Endothelial cell of umbilical vein (primary cell): ENCODE data around the gene USP11.

Experiments
- EZH2 ChIP-seq: IDR thresholded peaks from 2 replicates; pipeline ENCODE4 v1.6.1; 2012; ENCODE audit warnings: borderline replicate concordance, low read depth, mild to moderate bottlenecking, moderate library complexity, low read length, inconsistent platforms; ENCODE audit not compliant: severe bottlenecking
- TF ChIP-seq, protein P1 (sequence below), 2 donors: IDR thresholded peaks; 1 replicate in 1 of 2; 2 replicates in 1 of 2; pipeline ENCODE4 v1.5.1; 2011; ENCODE audit warnings: low read length in 2 of 2, mild to moderate bottlenecking in 2 of 2, moderate library complexity in 2 of 2, control low read depth in 1 of 2, inconsistent platforms in 1 of 2, low read depth in 1 of 2; ENCODE audit not compliant: insufficient read depth in 1 of 2; ENCODE audit errors: extremely low read depth in 1 of 2

DNA sequence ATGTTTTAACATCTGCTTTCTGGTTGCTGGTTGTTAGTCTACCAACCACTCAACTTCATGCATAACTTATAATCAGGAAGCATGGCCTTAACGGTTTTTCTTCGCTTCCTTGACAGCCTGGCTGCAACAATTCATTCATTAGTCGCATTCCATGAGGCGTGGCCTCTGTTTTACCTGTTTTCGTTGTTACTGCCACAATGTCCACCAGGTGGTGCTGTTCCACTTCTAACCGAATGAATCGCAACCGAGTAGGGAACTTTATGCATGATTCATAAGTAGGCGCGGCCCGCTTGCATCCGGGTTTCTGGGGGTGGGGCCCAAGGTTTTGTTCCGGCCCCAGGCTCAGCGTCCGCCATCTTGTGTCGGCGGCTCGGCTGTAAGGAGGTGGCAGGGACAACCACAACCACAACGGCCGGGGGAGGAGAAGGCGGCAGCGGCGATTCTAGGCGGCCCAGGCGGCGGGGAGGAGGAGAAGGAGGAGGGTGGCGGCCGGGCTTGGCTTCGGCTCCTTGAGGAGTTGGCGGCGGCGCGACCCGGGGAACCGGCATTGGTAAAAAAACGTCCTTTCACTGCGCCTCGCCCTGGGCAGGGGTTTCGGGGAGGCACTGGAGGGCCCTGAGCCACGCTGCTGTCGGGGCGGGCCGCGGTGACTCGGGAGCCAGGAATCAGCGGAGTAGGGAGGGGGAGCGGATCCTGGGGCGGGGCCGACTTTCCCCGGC is 39.2 kb upstream of the USP11 start, which contains the start of gene UBA1:
- no peak for TF ChIP-seq EZH2
- TF ChIP-seq, protein P1, sequence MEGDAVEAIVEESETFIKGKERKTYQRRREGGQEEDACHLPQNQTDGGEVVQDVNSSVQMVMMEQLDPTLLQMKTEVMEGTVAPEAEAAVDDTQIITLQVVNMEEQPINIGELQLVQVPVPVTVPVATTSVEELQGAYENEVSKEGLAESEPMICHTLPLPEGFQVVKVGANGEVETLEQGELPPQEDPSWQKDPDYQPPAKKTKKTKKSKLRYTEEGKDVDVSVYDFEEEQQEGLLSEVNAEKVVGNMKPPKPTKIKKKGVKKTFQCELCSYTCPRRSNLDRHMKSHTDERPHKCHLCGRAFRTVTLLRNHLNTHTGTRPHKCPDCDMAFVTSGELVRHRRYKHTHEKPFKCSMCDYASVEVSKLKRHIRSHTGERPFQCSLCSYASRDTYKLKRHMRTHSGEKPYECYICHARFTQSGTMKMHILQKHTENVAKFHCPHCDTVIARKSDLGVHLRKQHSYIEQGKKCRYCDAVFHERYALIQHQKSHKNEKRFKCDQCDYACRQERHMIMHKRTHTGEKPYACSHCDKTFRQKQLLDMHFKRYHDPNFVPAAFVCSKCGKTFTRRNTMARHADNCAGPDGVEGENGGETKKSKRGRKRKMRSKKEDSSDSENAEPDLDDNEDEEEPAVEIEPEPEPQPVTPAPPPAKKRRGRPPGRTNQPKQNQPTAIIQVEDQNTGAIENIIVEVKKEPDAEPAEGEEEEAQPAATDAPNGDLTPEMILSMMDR (IDR thresholded peaks at IDR 0.05; ENCODE audit: extremely low read depth in 1 of 2, insufficient read depth in 1 of 2, low read depth in 1 of 2, low read length in 2 of 2): peak; percentile 49 to 58
